Measurements from ENCODE around the gene HDAC2. TPM values are rescaled to one million over a fixed set of nuclear protein-coding genes. Genes with fewer than 3 reads are reported as not detected.

Gene HDAC2
- total RNA-seq, 1 experiment from 2014 or later = 206 TPM

DNA sequence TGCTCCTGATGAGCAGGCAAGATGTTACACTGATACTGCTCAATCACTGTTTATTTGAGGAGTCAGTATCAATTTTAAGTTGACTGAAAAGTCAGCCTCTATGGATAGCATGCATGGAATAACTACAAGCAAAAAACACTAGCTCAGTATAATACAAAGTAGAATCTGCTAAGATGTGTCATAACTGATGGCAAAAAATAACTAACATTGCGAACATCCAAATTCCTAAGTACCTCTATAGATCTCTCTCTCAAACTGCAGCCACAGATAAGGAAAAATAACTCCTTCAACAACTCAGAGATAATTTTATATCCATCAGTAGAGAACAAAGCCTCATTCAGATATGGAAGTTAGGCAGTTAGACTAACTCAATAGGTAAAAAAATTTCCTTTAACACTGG is 16.3 kb downstream of the HDAC2 start:
- ChIA-PET POLR2A (no interaction called here), CTCF (no interaction called here)
- no peak for TF ChIP-seq TCF7L2 (IDR thresholded peaks at IDR 0.05; ENCODE audit: low read depth, low read length)
- TF ChIP-seq, protein P1, sequence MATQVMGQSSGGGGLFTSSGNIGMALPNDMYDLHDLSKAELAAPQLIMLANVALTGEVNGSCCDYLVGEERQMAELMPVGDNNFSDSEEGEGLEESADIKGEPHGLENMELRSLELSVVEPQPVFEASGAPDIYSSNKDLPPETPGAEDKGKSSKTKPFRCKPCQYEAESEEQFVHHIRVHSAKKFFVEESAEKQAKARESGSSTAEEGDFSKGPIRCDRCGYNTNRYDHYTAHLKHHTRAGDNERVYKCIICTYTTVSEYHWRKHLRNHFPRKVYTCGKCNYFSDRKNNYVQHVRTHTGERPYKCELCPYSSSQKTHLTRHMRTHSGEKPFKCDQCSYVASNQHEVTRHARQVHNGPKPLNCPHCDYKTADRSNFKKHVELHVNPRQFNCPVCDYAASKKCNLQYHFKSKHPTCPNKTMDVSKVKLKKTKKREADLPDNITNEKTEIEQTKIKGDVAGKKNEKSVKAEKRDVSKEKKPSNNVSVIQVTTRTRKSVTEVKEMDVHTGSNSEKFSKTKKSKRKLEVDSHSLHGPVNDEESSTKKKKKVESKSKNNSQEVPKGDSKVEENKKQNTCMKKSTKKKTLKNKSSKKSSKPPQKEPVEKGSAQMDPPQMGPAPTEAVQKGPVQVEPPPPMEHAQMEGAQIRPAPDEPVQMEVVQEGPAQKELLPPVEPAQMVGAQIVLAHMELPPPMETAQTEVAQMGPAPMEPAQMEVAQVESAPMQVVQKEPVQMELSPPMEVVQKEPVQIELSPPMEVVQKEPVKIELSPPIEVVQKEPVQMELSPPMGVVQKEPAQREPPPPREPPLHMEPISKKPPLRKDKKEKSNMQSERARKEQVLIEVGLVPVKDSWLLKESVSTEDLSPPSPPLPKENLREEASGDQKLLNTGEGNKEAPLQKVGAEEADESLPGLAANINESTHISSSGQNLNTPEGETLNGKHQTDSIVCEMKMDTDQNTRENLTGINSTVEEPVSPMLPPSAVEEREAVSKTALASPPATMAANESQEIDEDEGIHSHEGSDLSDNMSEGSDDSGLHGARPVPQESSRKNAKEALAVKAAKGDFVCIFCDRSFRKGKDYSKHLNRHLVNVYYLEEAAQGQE (IDR thresholded peaks at IDR 0.05; ENCODE audit: insufficient read depth in 1 of 2, low read depth in 2 of 2, low read length in 1 of 2) = no peak
- TF ChIP-seq, protein P2, sequence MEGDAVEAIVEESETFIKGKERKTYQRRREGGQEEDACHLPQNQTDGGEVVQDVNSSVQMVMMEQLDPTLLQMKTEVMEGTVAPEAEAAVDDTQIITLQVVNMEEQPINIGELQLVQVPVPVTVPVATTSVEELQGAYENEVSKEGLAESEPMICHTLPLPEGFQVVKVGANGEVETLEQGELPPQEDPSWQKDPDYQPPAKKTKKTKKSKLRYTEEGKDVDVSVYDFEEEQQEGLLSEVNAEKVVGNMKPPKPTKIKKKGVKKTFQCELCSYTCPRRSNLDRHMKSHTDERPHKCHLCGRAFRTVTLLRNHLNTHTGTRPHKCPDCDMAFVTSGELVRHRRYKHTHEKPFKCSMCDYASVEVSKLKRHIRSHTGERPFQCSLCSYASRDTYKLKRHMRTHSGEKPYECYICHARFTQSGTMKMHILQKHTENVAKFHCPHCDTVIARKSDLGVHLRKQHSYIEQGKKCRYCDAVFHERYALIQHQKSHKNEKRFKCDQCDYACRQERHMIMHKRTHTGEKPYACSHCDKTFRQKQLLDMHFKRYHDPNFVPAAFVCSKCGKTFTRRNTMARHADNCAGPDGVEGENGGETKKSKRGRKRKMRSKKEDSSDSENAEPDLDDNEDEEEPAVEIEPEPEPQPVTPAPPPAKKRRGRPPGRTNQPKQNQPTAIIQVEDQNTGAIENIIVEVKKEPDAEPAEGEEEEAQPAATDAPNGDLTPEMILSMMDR (IDR thresholded peaks at IDR 0.05) = no peak
- TF ChIP-seq SIN3A (IDR thresholded peaks at IDR 0.05; ENCODE audit: borderline replicate concordance, insufficient read depth, low read depth, low read length) = no peak
- no peak for TF ChIP-seq POLR2AphosphoS5 (IDR thresholded peaks at IDR 0.05; ENCODE audit: low read depth, low read length)
- H3K36me3 ChIP-seq (ENCODE audit: control insufficient read depth, insufficient read depth, low read length) = peaks cover 44% of the 10 kb centered on the region
- no peak for ATAC-seq
- no peaks in the 10 kb centered on the region for H3K4me1 ChIP-seq (ENCODE audit: control insufficient read depth, insufficient read depth, low read length)
- DNase-seq (ENCODE audit: low read depth, low spot score) = no peak
- H3K27me3 ChIP-seq (ENCODE audit: control insufficient read depth, insufficient read depth, low read length) = no peaks in the 10 kb centered on the region
- no peak overlapping the region for H3K4me3 ChIP-seq (ENCODE audit: low read depth in 2 of 2, low read length in 2 of 2)
- H3K9me3 ChIP-seq (ENCODE audit: control insufficient read depth, insufficient read depth, low read depth, low read length) = no peaks in the 10 kb centered on the region
- H3K27ac ChIP-seq (ENCODE audit: low read length) = no peak overlapping the region
- in situ Hi-C loops (cut with HindIII; ENCODE audit: low pct_unique_long_range_greater_than_20kb, low sequenced_read_pairs) (no loop called here), intact Hi-C loops (cut with micrococcal nuclease; ENCODE audit: unreplicated experiment) (no loop called here)
- BruUV-seq (replicated peaks) = no TSS peak

DNA sequence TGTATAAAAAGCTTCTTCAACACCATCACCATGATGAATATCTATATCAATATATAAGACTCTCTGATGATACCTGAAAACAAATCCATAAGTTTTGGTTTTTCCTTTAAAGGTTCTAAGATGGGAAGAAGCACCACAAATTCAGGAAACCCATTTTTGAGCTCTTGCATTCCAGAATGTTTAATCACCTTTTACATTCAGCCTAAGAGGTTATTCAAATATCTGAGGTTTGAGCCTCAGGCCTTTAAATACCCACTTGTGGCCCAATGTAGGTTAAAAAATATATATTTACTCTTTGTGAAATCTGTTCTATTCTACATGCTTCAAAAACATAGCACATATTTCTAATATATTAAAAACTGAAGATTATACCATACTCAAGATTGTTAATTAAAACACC is 17.6 kb downstream of the HDAC2 start:
- TF ChIP-seq, protein P1 (IDR thresholded peaks at IDR 0.05; ENCODE audit: insufficient read depth in 1 of 2, low read depth in 2 of 2, low read length in 1 of 2) = no peak
- no peak for TF ChIP-seq SIN3A (IDR thresholded peaks at IDR 0.05; ENCODE audit: borderline replicate concordance, insufficient read depth, low read depth, low read length)
- TF ChIP-seq, protein P2 (IDR thresholded peaks at IDR 0.05) = no peak
- no peak for TF ChIP-seq POLR2AphosphoS5 (IDR thresholded peaks at IDR 0.05; ENCODE audit: low read depth, low read length)
- no peak for TF ChIP-seq TCF7L2 (IDR thresholded peaks at IDR 0.05; ENCODE audit: low read depth, low read length)
- Histone ChIP-seq H3K4me3 (ENCODE audit: low read depth in 2 of 2, low read length in 2 of 2) (no peak overlapping the region), H3K27me3 (ENCODE audit: control insufficient read depth, insufficient read depth, low read length) (no peaks in the 10 kb centered on the region), H3K36me3 (ENCODE audit: control insufficient read depth, insufficient read depth, low read length) (peaks cover 52% of the 10 kb centered on the region), H3K9me3 (ENCODE audit: control insufficient read depth, insufficient read depth, low read depth, low read length) (no peaks in the 10 kb centered on the region), H3K4me1 (ENCODE audit: control insufficient read depth, insufficient read depth, low read length) (no peaks in the 10 kb centered on the region), H3K27ac (ENCODE audit: low read length) (no peak overlapping the region)
- BruUV-seq (replicated peaks) = no TSS peak
- POLR2A ChIA-PET = no interaction called here
- ATAC-seq = no peak
- DNase-seq (ENCODE audit: low read depth, low spot score) = no peak
- CTCF ChIA-PET = no interaction called here
- in situ Hi-C loops (cut with HindIII; ENCODE audit: low pct_unique_long_range_greater_than_20kb, low sequenced_read_pairs) (no loop called here), intact Hi-C loops (cut with micrococcal nuclease; ENCODE audit: unreplicated experiment) (no loop called here)
